Cardiac muscle cell (in vitro differentiated cells and primary cell): Measurements from ENCODE around the gene BTBD18. TPM values are rescaled to one million over a fixed set of nuclear protein-coding genes. Genes with fewer than 3 reads are reported as not detected.
"Not testable (repeated sequence)": the region's sequence is repeated elsewhere in the genome, so short reads cannot be mapped to it uniquely, and the experiment has no call there.

Experiments used
- DNase-seq, 2 donors: peaks; one replicate each; pipeline versions ENCODE4 v3.0.0 to v3.0.0-alpha.2; 2010 to 2017; ENCODE audit warnings: low read depth in 1 of 2, low spot score in 1 of 2
- H3K27ac ChIP-seq: fragments of 200-600 bp; sonication (generic); 2 replicates; pipeline ENCODE4 v1.5.1; 2016
- H3K27me3 ChIP-seq: fragments of 200-600 bp; sonication (generic); 2 replicates; pipeline ENCODE4 v1.6.0; 2016; ENCODE audit warnings: control low read depth
- H3K36me3 ChIP-seq: fragments of 200-600 bp; sonication (generic); 2 replicates; pipeline ENCODE4 v1.5.1; 2016; ENCODE audit warnings: control low read depth
- H3K4me1 ChIP-seq: fragments of 200-600 bp; sonication (generic); 2 replicates; pipeline ENCODE4 v1.8.1; 2017; ENCODE audit warnings: low read depth, mild to moderate bottlenecking, mixed run types
- H3K4me3 ChIP-seq: fragments of 200-600 bp; sonication (generic); 2 replicates; pipeline ENCODE4 v1.5.1; 2016; ENCODE audit warnings: mild to moderate bottlenecking
- H3K9me3 ChIP-seq: fragments of 200-600 bp; sonication (generic); 2 replicates; pipeline ENCODE4 v1.5.1; 2017; ENCODE audit warnings: low read depth, mild to moderate bottlenecking, control low read depth
- polyA plus RNA-seq: library from polyadenylated mRNA; unstranded; fragments of >200 nt; fragmentation: Nextera tagmentation; extraction: Ambion mirVana; gene quantifications from 2 replicates; pipeline ENCODE4 v1.2.1, GENCODE V29; 2016
- total RNA-seq: library from RNA; depleted of rRNA; stranded (reverse); fragments of >200 nt; gene quantifications from 2 replicates; pipeline ENCODE4 v1.2.3, GENCODE V29; 2016
- TF ChIP-seq, protein P1 (sequence below): IDR thresholded peaks from 2 replicates; pipeline ENCODE4 v1.5.1; 2012; ENCODE audit warnings: low read depth, mild to moderate bottlenecking, low read length

Gene BTBD18
- total and polyA plus RNA-seq, 2 experiments from 2014 or later: 1.5 TPM; not detected in 1

DNA sequence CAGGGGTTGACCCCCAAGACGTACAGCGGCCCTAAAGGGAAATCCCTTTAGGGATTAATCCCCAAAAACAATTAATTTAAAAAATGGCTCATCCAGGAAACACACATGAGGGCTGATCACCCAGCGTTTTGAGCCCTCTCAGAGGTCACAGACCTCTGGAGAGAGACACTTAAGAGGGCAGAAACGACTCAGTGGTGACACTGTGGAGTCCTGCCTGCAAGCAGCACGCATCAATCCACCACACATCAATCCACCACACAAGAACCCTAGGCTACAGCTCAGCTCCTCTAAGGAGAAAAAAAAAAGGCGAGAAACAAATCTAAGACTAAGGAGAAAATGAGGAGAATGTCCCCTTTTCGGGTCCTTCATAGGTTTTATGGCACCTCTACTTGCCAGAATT is 22.8 kb downstream of the BTBD18 start:
- Histone ChIP-seq H3K27me3 (no peaks in the 10 kb centered on the region), H3K27ac (peak overlapping the region; percentile 73), H3K36me3 (no peaks in the 10 kb centered on the region), H3K4me3 (no peak overlapping the region), H3K4me1 (no peaks in the 10 kb centered on the region), H3K9me3 (no peaks in the 10 kb centered on the region)
- TF ChIP-seq, protein P1, sequence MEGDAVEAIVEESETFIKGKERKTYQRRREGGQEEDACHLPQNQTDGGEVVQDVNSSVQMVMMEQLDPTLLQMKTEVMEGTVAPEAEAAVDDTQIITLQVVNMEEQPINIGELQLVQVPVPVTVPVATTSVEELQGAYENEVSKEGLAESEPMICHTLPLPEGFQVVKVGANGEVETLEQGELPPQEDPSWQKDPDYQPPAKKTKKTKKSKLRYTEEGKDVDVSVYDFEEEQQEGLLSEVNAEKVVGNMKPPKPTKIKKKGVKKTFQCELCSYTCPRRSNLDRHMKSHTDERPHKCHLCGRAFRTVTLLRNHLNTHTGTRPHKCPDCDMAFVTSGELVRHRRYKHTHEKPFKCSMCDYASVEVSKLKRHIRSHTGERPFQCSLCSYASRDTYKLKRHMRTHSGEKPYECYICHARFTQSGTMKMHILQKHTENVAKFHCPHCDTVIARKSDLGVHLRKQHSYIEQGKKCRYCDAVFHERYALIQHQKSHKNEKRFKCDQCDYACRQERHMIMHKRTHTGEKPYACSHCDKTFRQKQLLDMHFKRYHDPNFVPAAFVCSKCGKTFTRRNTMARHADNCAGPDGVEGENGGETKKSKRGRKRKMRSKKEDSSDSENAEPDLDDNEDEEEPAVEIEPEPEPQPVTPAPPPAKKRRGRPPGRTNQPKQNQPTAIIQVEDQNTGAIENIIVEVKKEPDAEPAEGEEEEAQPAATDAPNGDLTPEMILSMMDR: no peak
- no peak for DNase-seq

DNA sequence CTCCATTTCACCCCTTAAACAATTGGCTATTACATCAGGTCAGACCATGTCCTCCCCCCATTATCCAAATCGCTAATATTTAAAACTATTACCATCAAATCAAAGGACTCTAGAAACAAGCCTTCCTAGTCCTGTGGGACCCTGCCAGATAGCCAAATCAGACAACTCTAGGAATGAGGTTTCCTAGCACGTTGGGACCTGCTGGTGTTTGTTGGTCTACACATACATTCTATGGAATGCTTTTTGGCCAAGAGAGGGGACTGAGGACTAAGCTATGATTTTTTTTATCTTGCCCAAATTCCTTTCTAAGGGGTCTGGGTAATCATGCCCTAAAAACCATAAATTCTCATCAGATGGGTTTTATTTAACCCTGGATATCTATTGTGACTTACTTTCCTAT is 24.4 kb downstream of the BTBD18 start:
- DNase-seq: no peak
- TF ChIP-seq, protein P1: no peak
- no peak overlapping the region for H3K4me3 ChIP-seq
- H3K27me3 ChIP-seq: no peaks in the 10 kb centered on the region
- no peaks in the 10 kb centered on the region for H3K36me3 ChIP-seq
- no peak overlapping the region for H3K27ac ChIP-seq
- no peaks in the 10 kb centered on the region for H3K9me3 ChIP-seq
- H3K4me1 ChIP-seq: no peaks in the 10 kb centered on the region

DNA sequence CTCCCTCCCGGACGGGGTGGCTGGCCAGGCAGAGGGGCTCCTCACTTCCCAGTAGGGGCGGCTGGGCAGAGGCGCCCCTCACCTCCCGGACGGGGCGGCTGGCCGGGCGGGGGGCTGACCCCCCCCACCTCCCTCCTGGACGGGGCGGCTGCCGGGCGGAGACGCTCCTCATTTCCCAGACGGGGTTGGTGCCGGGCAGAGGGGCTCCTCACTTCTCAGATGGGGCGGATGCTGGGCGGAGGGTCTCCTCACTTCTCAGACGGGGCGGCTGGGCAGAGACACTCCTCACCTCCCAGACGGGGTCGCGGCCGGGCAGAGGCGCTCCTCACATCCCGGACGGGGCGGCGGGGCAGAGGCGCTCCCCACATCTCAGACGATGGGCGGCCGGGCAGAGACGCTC is 34.9 kb downstream of the BTBD18 start:
- H3K9me3 ChIP-seq, DNase-seq, H3K27me3 ChIP-seq, H3K36me3 ChIP-seq, H3K4me3 ChIP-seq, H3K27ac ChIP-seq: not testable (repeated sequence)
- peaks cover 11% of the 10 kb centered on the region for H3K4me1 ChIP-seq

DNA sequence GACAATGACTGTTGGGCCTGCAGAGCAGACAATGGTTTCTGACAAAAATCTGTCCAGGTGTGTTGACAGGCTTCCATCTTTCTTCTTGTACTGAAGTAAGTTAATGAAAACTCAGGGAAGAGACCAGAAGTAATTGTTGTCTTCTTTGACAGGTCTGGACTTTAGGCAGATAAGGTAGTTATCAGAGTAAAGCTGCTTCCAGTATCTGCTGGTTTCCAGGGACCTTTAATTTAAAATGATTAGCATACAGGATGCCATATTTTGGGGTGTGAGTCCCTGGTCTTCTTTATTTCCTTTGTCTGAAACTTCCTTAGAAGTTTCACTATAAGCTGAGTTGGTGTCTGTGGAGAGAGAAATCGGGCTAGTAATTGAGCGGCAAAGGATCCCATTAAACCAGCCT is 37.8 kb downstream of the BTBD18 start:
- H3K27ac ChIP-seq: no peak overlapping the region
- no peaks in the 10 kb centered on the region for H3K9me3 ChIP-seq
- no peaks in the 10 kb centered on the region for H3K27me3 ChIP-seq
- no peak for DNase-seq
- peaks cover 15% of the 10 kb centered on the region for H3K4me1 ChIP-seq
- TF ChIP-seq, protein P1: no peak
- peak overlapping the region; percentile 68 for H3K4me3 ChIP-seq
- no peaks in the 10 kb centered on the region for H3K36me3 ChIP-seq

DNA sequence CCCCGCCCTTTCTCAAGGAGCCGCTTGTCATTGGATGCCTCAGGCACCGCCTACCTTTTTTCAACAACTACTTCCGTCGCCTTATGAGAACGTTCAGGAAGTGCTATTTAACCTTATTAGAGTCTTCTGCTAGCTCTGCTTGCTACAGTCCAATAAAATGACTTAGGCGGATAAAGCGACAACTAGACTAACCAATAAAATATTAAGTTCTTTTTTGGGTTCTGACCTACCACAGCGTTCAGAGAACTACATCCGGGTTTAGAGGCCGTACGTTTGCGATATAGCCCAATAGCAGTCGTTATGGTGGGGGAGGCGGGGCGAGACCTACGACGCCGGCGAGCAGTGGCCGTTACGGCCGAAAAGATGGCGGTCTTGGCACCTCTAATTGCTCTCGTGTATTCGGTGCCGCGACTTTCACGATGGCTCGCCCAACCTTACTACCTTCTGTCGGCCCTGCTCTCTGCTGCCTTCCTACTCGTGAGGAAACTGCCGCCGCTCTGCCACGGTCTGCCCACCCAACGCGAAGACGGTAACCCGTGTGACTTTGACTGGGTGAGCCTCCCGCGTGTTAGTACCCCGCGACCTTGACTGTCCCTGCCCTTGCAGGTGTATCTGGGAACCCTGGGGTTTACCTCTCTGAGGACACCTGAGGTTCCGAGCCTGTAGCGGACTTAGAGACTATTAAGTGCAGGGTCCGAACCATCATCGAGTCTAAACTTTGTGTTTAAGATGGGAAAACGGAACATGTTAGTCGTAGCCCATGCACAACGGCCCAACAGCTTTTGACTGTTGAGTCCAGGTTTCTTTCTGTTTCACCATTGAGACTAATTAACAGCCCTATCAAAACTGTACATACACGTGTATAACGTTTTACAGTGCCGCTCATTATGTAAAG is 39.1 kb downstream of the BTBD18 start, which contains the start of gene TMX2:
TMX2 (plus strand) TSS at position 338 of the 895 bp plus-strand sequence; CDS start at position 364, 26 bp downstream.
- Histone ChIP-seq H3K36me3 (no peaks in the 10 kb centered on the region), H3K27ac (peak within 1 kb of the TSS; percentile 90), H3K9me3 (no peaks in the 10 kb centered on the region), H3K4me3 (peak within 1 kb of the TSS; percentile 68), H3K27me3 (no peaks in the 10 kb centered on the region), H3K4me1 (peaks cover 15% of the 10 kb centered on the region)
- peak; percentile 97 to 99 for DNase-seq
- TF ChIP-seq, protein P1: no peak
